ENCODE results near the gene RAB3IL1.

DNA sequence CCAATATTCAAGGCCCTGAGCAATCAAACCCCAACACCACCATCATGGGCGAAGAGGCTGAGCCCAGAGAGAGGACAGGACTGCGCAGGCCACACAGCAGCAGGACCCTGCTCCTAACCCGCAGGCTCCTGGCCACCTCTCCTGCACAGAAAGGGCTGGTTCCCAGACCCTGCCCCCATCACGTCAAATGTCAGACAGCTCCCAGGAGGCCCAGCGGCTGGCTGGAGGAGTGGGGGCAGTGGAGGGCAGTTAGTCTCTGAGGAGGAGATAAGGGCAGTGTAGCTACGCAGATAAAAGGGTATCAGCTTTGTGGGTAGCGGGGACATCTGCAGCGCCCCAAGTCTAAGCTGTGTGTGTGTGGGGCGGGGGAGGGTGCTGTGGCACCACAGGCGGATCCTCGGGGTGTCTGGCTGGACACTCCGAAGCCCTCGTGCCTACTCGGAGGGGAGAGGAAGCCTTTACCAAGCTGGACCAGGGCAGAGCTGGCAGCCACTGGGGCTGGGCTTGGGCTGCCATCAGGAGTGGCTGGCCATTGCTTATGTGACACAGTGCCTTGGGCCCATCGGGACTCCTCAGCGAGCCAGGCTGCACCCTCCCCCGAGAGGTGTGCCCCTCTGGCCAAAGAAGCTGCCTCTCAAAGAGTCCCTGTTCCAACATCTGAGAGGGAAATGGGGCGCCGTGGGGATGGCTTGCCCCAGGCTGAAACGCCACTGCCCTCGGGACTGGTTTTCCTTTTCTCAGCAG, 47.5 kb downstream of the RAB3IL1 start:
- TF ChIP-seq, protein P1, sequence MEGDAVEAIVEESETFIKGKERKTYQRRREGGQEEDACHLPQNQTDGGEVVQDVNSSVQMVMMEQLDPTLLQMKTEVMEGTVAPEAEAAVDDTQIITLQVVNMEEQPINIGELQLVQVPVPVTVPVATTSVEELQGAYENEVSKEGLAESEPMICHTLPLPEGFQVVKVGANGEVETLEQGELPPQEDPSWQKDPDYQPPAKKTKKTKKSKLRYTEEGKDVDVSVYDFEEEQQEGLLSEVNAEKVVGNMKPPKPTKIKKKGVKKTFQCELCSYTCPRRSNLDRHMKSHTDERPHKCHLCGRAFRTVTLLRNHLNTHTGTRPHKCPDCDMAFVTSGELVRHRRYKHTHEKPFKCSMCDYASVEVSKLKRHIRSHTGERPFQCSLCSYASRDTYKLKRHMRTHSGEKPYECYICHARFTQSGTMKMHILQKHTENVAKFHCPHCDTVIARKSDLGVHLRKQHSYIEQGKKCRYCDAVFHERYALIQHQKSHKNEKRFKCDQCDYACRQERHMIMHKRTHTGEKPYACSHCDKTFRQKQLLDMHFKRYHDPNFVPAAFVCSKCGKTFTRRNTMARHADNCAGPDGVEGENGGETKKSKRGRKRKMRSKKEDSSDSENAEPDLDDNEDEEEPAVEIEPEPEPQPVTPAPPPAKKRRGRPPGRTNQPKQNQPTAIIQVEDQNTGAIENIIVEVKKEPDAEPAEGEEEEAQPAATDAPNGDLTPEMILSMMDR (IDR thresholded peaks at IDR 0.05) = no peak
- TF ChIP-seq POLR2A (IDR thresholded peaks at IDR 0.05) = no peak

All from heart left ventricle (tissue), 13 donors.